ENCODE results near the gene ZMAT5.

- TF ChIP-seq POLR2A (IDR thresholded peaks at IDR 0.05) (no peak), CTCF (IDR thresholded peaks at IDR 0.05) (no peak), EP300 (IDR thresholded peaks at IDR 0.05) (no peak)
Measured at GRCh38 chr22:29748248-29748893, 18.4 kb downstream of the ZMAT5 start.

Data from tibial nerve (tissue), 4 donors.